Activated T-cell treated with anti-CD3 and anti-CD28 coated beads for 4 hours (primary cell): ENCODE results near the gene PLXNA2.

Experiments used
- DNase-seq: peaks from one replicate; pipeline ENCODE4 v3.0.0-alpha.2; 2020

Gene PLXNA2

GRCh38 chr1:208175508-208175895 is 68.7 kb downstream of the PLXNA2 start:
- DNase-seq: no peak

GRCh38 chr1:208174731-208175507 is 69.3 kb downstream of the PLXNA2 start:
- no peak for DNase-seq

- DNase-seq: no peak
Observed at GRCh38 chr1:208174200-208174599, 70.0 kb downstream of the PLXNA2 start.

- DNase-seq: no peak
Observed at GRCh38 chr1:208173749-208174148, 70.4 kb downstream of the PLXNA2 start.

GRCh38 chr1:208172423-208173145 is 71.6 kb downstream of the PLXNA2 start:
- DNase-seq: no peak

- no peak for DNase-seq
Observed at GRCh38 chr1:208171616-208172422, 72.4 kb downstream of the PLXNA2 start.

GRCh38 chr1:208170252-208170651 is 73.9 kb downstream of the PLXNA2 start:
- DNase-seq: no peak

GRCh38 chr1:208169081-208169879 is 74.9 kb downstream of the PLXNA2 start:
- DNase-seq: no peak

- DNase-seq: no peak
Observed at GRCh38 chr1:208167261-208167869, 76.8 kb downstream of the PLXNA2 start.

- DNase-seq: no peak
Observed at GRCh38 chr1:208166340-208167138, 77.6 kb downstream of the PLXNA2 start.

- DNase-seq: no peak
Observed at GRCh38 chr1:208165659-208166058, 78.5 kb downstream of the PLXNA2 start.

GRCh38 chr1:208164609-208165008 is 79.6 kb downstream of the PLXNA2 start:
- DNase-seq: no peak

GRCh38 chr1:208163539-208163938 is 80.6 kb downstream of the PLXNA2 start:
- DNase-seq: no peak

GRCh38 chr1:208162903-208163302 is 81.3 kb downstream of the PLXNA2 start:
- no peak for DNase-seq

- DNase-seq: no peak
Observed at GRCh38 chr1:208161656-208162375, 82.4 kb downstream of the PLXNA2 start.

GRCh38 chr1:208161005-208161404 is 83.2 kb downstream of the PLXNA2 start:
- no peak for DNase-seq

GRCh38 chr1:208160259-208160819 is 83.8 kb downstream of the PLXNA2 start:
- no peak for DNase-seq

GRCh38 chr1:208159555-208160258 is 84.5 kb downstream of the PLXNA2 start:
- DNase-seq: no peak
